Calu3 (cell line): ENCODE data around the gene CDKL1. TPM values are rescaled to one million over a fixed set of nuclear protein-coding genes. Genes with fewer than 3 reads are reported as not detected.

Experiments used
- BruUV-seq: library from RNA; stranded (reverse); fragments of 400-500 nt; replicated peaks from 2 replicates; lab custom pipeline; 2021; lab: Mats Ljungman, UMichigan
- CTCF ChIA-PET: fragments of 300-600 bp; sonication (Branson Sonifier 250); formaldehyde crosslinking; loops from one replicate; lab custom pipeline; 2022; ENCODE audit warnings: antibody characterized with exemption; lab: Charles Lee
- DNase-seq: peaks from one replicate; pipeline ENCODE4 v3.0.0; 2022
- H3K27ac Mint-ChIP-seq: one replicate; pipeline ENCODE4 v1.8.0; 2022; ENCODE audit warnings: mixed read lengths; ENCODE audit not compliant: unreplicated experiment
- H3K27me3 Mint-ChIP-seq: one replicate; pipeline ENCODE4 v1.8.0; 2022; ENCODE audit warnings: mixed read lengths; ENCODE audit not compliant: unreplicated experiment
- H3K36me3 Mint-ChIP-seq: one replicate; pipeline ENCODE4 v1.8.0; 2022; ENCODE audit warnings: mild to moderate bottlenecking, moderate library complexity, mixed read lengths; ENCODE audit not compliant: insufficient read depth, unreplicated experiment
- H3K4me1 Mint-ChIP-seq: one replicate; pipeline ENCODE4 v1.8.0; 2022; ENCODE audit warnings: mild to moderate bottlenecking, low read depth, mixed read lengths; ENCODE audit not compliant: unreplicated experiment
- H3K4me3 Mint-ChIP-seq: one replicate; pipeline ENCODE4 v1.8.0; 2022; ENCODE audit warnings: mild to moderate bottlenecking, low read depth, moderate library complexity, mixed read lengths; ENCODE audit not compliant: unreplicated experiment
- H3K9me3 Mint-ChIP-seq: one replicate; pipeline ENCODE4 v1.8.0; 2022; ENCODE audit warnings: low read depth, mixed read lengths; ENCODE audit not compliant: unreplicated experiment
- CTCF ChIP-seq: fragments of 200-600 bp; IDR thresholded peaks from one replicate; pipeline ENCODE4 v1.8.0; 2022; ENCODE audit warnings: antibody characterized with exemption; ENCODE audit not compliant: unreplicated experiment
- intact Hi-C: fragments of 100-400 bp; cut with micrococcal nuclease; formaldehyde crosslinking; loops from one replicate; pipeline ENCODE4 v1.10.0; 2022; ENCODE audit not compliant: unreplicated experiment
- total RNA-seq: library from RNA; stranded (reverse); gene quantifications from 2 replicates; pipeline ENCODE4 v1.2.3, GENCODE V29; 2022

CDKL1 gene
- total RNA-seq, 1 experiment from 2014 or later: 3.0 TPM

- BruUV-seq: no TSS peak
- no peak for TF ChIP-seq CTCF
- H3K36me3 Mint-ChIP-seq: no peaks in the 10 kb centered on the region
- no peaks in the 10 kb centered on the region for H3K27me3 Mint-ChIP-seq
- no peak overlapping the region for H3K27ac Mint-ChIP-seq
- H3K9me3 Mint-ChIP-seq: peaks cover 2% of the 10 kb centered on the region
- CTCF ChIA-PET: no interaction called here
- no peak overlapping the region for H3K4me3 Mint-ChIP-seq
- no peak for DNase-seq
- intact Hi-C loops: no loop called here
- no peaks in the 10 kb centered on the region for H3K4me1 Mint-ChIP-seq
Measured at GRCh38 chr14:50301914-50302313, 94.8 kb downstream of the CDKL1 start.

- intact Hi-C loops: no loop called here
- no peak for TF ChIP-seq CTCF
- BruUV-seq: no TSS peak
- CTCF ChIA-PET: no interaction called here
- H3K27ac Mint-ChIP-seq: no peak overlapping the region
- H3K36me3 Mint-ChIP-seq: no peaks in the 10 kb centered on the region
- H3K27me3 Mint-ChIP-seq: no peaks in the 10 kb centered on the region
- no peaks in the 10 kb centered on the region for H3K4me1 Mint-ChIP-seq
- no peak overlapping the region for H3K4me3 Mint-ChIP-seq
- H3K9me3 Mint-ChIP-seq: peaks cover 2% of the 10 kb centered on the region
- DNase-seq: no peak
Measured at GRCh38 chr14:50299585-50299984, 97.1 kb downstream of the CDKL1 start.

GRCh38 chr14:50290306-50290705 lies 106.4 kb downstream of the CDKL1 start:
- intact Hi-C loops: no loop called here
- H3K27me3 Mint-ChIP-seq: no peaks in the 10 kb centered on the region
- no peak for DNase-seq
- no peak overlapping the region for H3K4me3 Mint-ChIP-seq
- H3K9me3 Mint-ChIP-seq: no peaks in the 10 kb centered on the region
- no peak overlapping the region for H3K27ac Mint-ChIP-seq
- TF ChIP-seq CTCF: no peak
- CTCF ChIA-PET: no interaction called here
- H3K4me1 Mint-ChIP-seq: no peaks in the 10 kb centered on the region
- no peaks in the 10 kb centered on the region for H3K36me3 Mint-ChIP-seq
- BruUV-seq: no TSS peak

GRCh38 chr14:50288146-50288545 lies 108.5 kb downstream of the CDKL1 start:
- Mint-ChIP-seq H3K27ac (no peak overlapping the region), H3K4me1 (no peaks in the 10 kb centered on the region), H3K36me3 (no peaks in the 10 kb centered on the region), H3K27me3 (no peaks in the 10 kb centered on the region), H3K4me3 (no peak overlapping the region), H3K9me3 (no peaks in the 10 kb centered on the region)
- TF ChIP-seq CTCF: no peak
- BruUV-seq: no TSS peak
- intact Hi-C loops: no loop called here
- CTCF ChIA-PET: no interaction called here
- no peak for DNase-seq
